Measurements from ENCODE around the gene CNOT11. TPM values are rescaled to one million over a fixed set of nuclear protein-coding genes. Genes with fewer than 3 reads are reported as not detected.
A peak's percentile ranks its signal among the peaks of the same experiment; 100 is the strongest.

CNOT11 gene
- total and polyA plus RNA-seq, 2 of the 13 experiments (the other 11 are each of a cell fraction or from before 2014, with no cell fraction given) = 114 to 209 TPM

DNA sequence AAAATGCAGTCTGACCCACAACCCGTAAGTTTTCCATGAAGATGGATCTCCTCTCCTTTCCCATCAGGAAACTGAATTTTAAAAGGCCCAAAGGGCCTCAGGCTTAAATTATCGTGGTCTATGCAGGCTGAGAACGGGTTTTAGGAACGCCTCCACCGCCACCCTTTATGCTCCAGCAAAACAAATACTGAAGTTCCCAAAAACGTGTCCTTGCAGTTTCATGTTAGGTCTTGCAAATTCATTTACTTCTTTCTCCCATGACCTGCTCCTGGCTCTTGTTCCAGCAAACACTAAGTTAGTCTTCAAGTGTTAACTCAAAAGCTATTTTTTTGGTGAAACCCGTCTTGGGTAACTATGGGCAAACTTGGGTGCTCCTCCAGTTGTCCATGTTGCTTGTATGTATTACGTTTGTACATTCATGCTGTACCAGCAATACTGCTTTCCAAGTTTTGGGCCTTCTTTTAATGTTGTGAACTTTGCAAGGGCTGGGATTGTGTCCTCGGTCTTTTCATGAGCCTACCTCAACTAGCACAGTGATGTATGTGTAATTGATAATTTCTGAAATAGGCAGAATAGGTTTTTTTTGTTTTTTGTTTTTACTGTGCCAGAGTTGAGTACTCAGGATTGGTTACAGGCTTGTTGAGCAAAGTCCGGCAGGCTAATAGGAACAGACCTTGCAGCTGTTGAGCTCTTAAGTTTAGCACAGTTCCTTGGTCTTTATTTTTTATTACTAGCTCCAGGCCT is 57.6 kb downstream of the CNOT11 start (continued):
- TF ChIP-seq TAF1 (CRISPR knock-in tag; IDR thresholded peaks at IDR 0.05) = no peak
- TF ChIP-seq ARID5B (CRISPR knock-in tag; IDR thresholded peaks at IDR 0.05) = peak; percentile 14; the same call in 1 of the 2 replicates
- TF ChIP-seq SMAD9 (CRISPR knock-in tag; IDR thresholded peaks at IDR 0.05) = no peak; the same call in 1 of the 2 replicates
- TF ChIP-seq THAP8 (CRISPR knock-in tag; IDR thresholded peaks at IDR 0.05; ENCODE audit: borderline replicate concordance) = no peak
- TF ChIP-seq HNF4A (CRISPR knock-in tag; IDR thresholded peaks at IDR 0.05) = peak; percentile 29
- no peak for TF ChIP-seq ATF7 (IDR thresholded peaks at IDR 0.05)
- no peak for TF ChIP-seq ATF7 (CRISPR knock-in tag; IDR thresholded peaks at IDR 0.05)
- no peak for TF ChIP-seq SNAI1 (CRISPR knock-in tag; IDR thresholded peaks at IDR 0.05; ENCODE audit: borderline replicate concordance)
- no peak for TF ChIP-seq RORA (CRISPR knock-in tag; IDR thresholded peaks at IDR 0.05)
- no peak for TF ChIP-seq MXD1 (CRISPR knock-in tag; IDR thresholded peaks at IDR 0.05)
- no peak for TF ChIP-seq NONO (IDR thresholded peaks at IDR 0.05)
- TF ChIP-seq NONO (CRISPR knock-in tag; conservative IDR thresholded peaks at IDR 0.05) = no peak
- TF ChIP-seq NR3C1 (CRISPR knock-in tag; IDR thresholded peaks at IDR 0.05) = no peak
- TF ChIP-seq SP140L (CRISPR knock-in tag; IDR thresholded peaks at IDR 0.05; ENCODE audit: borderline replicate concordance) = no peak
- TF ChIP-seq TFAP4 (IDR thresholded peaks at IDR 0.05; ENCODE audit: borderline replicate concordance, low read depth) = peak; percentile 9; the same call in 1 of the 2 replicates
- no peak for TF ChIP-seq MYNN (CRISPR knock-in tag; IDR thresholded peaks at IDR 0.05; ENCODE audit: low read depth)
- 0 out of 2 replicates have a peak, but pooled peaks have one; percentile 3 for TF ChIP-seq ZNF761 (CRISPR knock-in tag; conservative IDR thresholded peaks at IDR 0.05)
- TF ChIP-seq ZSCAN21 (CRISPR knock-in tag; IDR thresholded peaks at IDR 0.05; ENCODE audit: borderline replicate concordance) = no peak
- no peak for TF ChIP-seq ZFYVE20 (CRISPR knock-in tag; IDR thresholded peaks at IDR 0.05; ENCODE audit: borderline replicate concordance, low read depth)
- no peak for TF ChIP-seq TIGD3 (CRISPR knock-in tag; IDR thresholded peaks at IDR 0.05; ENCODE audit: borderline replicate concordance)
- 0 out of 2 replicates have a peak, but pooled peaks have one; percentile 27 for TF ChIP-seq TGIF2 (CRISPR knock-in tag; IDR thresholded peaks at IDR 0.05)
- 0 out of 2 replicates have a peak, but pooled peaks have one; percentile 9 for TF ChIP-seq ELF1 (CRISPR knock-in tag; IDR thresholded peaks at IDR 0.05)
- no peak for TF ChIP-seq ZNF12 (CRISPR knock-in tag; IDR thresholded peaks at IDR 0.05)
- TF ChIP-seq REPIN1 (CRISPR knock-in tag; IDR thresholded peaks at IDR 0.05; ENCODE audit: borderline replicate concordance, low read depth) = no peak; the same call in 1 of the 2 replicates

Data from HepG2 (cell line).